Measurements from ENCODE around the gene NTN4. TPM values are rescaled to one million over a fixed set of nuclear protein-coding genes. Genes with fewer than 3 reads are reported as not detected.

NTN4 gene
- total RNA-seq, 1 donor, result 135 TPM

DNA sequence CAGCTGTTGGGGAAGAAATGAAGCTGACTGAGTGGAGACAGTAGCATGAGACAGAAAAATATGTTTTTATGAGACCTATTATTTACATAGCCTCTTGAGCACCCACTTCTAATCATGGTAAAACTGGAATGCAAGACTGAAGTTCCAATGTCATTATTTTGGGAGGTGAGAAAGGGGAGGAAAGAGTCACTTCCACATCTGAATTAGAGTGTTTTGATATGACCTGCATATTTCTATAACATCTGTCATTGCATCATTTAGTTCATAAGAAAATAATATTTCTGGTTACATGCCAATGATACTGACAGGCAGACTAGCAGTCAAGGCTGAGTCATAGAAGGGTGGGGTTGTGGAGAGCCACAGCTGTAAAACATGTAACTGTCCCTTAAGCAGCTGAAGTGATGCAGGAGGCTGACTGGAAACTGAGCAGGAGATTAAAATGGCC is 26.7 kb downstream of the NTN4 start:
- no peak overlapping the region for H3K4me3 ChIP-seq (ENCODE audit: low read depth, low read length)
- peak; percentile 70 for DNase-seq (ENCODE audit: low read depth)
- TF ChIP-seq, protein P1, sequence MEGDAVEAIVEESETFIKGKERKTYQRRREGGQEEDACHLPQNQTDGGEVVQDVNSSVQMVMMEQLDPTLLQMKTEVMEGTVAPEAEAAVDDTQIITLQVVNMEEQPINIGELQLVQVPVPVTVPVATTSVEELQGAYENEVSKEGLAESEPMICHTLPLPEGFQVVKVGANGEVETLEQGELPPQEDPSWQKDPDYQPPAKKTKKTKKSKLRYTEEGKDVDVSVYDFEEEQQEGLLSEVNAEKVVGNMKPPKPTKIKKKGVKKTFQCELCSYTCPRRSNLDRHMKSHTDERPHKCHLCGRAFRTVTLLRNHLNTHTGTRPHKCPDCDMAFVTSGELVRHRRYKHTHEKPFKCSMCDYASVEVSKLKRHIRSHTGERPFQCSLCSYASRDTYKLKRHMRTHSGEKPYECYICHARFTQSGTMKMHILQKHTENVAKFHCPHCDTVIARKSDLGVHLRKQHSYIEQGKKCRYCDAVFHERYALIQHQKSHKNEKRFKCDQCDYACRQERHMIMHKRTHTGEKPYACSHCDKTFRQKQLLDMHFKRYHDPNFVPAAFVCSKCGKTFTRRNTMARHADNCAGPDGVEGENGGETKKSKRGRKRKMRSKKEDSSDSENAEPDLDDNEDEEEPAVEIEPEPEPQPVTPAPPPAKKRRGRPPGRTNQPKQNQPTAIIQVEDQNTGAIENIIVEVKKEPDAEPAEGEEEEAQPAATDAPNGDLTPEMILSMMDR (IDR thresholded peaks at IDR 0.05; ENCODE audit: insufficient read depth, low read depth, low read length), result no peak

DNA sequence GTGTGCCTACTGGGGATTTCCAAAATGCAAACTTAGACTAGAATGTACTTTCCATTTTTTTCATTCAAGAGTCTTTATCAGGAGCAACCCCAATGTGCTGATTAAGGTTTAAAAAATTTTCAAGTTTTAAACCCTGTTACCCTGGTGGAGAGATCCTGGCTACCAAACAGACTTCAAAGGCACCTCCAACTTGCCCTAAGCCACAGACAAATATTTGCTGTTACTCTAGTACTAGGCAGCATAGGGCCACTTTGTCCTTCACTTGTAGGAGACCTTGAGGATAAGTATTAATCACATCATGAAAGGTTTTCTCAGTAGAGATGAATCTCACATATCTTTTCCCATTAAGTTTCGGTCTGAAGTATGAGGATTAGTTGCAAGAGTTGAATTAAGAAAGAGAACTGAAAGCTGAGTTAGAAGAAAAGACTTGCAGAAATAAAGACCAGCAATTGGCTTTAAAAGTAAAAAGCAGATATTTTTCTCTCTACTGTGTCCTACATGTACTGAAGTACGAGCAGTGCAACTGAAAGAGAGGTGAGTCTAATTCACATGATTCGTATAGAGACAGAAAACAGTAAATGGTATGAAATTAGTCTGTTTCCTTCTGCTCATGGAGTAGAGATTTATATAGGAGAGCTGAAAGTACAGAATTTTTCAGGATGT is 28.3 kb downstream of the NTN4 start:
- no peak for DNase-seq (ENCODE audit: low read depth)
- TF ChIP-seq, protein P1 (IDR thresholded peaks at IDR 0.05; ENCODE audit: insufficient read depth, low read depth, low read length), result no peak

GRCh38 chr12:95760371-95760770 is 30.2 kb downstream of the NTN4 start:
- DNase-seq (ENCODE audit: low read depth), result no peak
- H3K4me3 ChIP-seq (ENCODE audit: low read depth, low read length), result no peak overlapping the region
- TF ChIP-seq, protein P1 (IDR thresholded peaks at IDR 0.05; ENCODE audit: insufficient read depth, low read depth, low read length), result no peak

More for the DNA sequence above, 28.3 kb downstream of the NTN4 start:
- no peak overlapping the region for H3K4me3 ChIP-seq (ENCODE audit: low read depth, low read length)

DNA sequence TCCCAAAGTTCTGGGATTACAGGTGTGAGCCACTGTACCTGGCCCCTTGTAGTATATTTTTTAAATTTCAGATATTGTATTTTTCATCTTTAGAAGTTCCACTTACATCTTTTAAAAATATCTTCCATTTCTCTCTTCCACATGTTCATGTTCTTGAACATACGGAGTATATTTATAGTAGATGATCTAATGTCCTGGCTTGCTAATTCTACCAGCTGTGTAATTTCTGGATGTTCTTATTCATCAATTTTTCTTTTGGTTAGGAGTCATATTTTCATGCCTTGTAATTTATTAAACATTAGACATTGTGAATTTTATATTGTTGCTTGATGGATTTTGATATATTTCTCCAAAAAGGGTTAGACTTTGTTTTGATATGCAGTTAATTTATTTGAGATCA is 30.8 kb downstream of the NTN4 start:
- DNase-seq (ENCODE audit: low read depth), result no peak
- TF ChIP-seq, protein P1 (IDR thresholded peaks at IDR 0.05; ENCODE audit: insufficient read depth, low read depth, low read length), result no peak
- H3K4me3 ChIP-seq (ENCODE audit: low read depth, low read length), result no peak overlapping the region

DNA sequence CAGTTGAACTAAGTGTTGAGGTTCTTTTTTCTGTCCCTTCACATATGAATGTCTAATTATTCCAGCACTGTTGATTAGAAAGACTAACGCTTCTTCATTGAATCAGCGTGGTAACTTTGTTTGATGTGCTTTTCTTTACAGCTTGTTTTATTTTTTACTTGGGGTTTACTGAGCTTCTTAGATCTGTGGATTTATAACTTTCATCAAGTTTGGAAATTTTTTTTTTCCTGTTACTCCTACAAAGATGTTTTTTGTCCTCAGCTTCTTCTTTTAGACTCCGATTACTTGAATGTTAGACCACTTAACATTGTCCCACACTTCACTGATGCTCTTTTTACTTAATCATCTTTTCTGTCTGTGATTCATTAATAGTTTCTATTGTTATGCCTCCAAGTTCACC is 31.5 kb downstream of the NTN4 start:
- no peak overlapping the region for H3K4me3 ChIP-seq (ENCODE audit: low read depth, low read length)
- TF ChIP-seq, protein P1 (IDR thresholded peaks at IDR 0.05; ENCODE audit: insufficient read depth, low read depth, low read length), result no peak
- no peak for DNase-seq (ENCODE audit: low read depth)

GRCh38 chr12:95756362-95756761 is 34.2 kb downstream of the NTN4 start:
- DNase-seq (ENCODE audit: low read depth), result no peak
- TF ChIP-seq, protein P1 (IDR thresholded peaks at IDR 0.05; ENCODE audit: insufficient read depth, low read depth, low read length), result no peak
- H3K4me3 ChIP-seq (ENCODE audit: low read depth, low read length), result no peak overlapping the region

Measured in fibroblast of villous mesenchyme (primary cell).